Medulla oblongata (tissue), 1 donor: ENCODE results near the gene ANO9.

Experiments
- DNase-seq: peaks from one replicate; pipeline ENCODE4 v3.0.0-alpha.2; 2015; ENCODE audit errors: extremely low spot score

ANO9 gene

GRCh38 chr11:369336-370018 lies 72.3 kb downstream of the ANO9 start, which contains the start of gene B4GALNT4:
Gene B4GALNT4, plus strand, starts transcription at chr11:369499. Its CDS starts 305 bp downstream, at chr11:369804.
- DNase-seq: peak; percentile 69

GRCh38 chr11:368414-369335 lies 73.1 kb downstream of the ANO9 start:
- DNase-seq: no peak

DNA sequence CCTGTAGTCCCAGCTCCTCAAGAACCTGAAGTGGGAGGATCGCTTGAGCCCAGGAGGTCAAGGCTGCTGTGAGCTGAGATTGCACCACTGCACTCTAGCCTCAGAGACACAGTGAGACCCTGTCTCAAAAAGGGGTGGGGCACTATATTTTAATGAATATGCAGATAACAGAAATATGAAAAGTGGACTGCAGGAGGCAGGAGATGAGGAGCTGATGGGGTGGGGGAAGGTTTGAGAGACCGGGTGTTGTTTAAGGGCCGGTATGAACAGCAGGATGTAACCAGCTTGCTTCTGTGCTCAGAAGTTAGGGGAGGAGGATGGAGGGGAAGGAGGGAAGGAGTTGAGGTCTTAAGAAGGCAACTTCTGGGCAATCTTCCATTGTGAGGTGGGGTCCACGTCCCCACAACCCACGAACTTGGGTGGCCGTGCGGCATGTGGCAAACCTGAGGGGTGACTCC lies 73.8 kb downstream of the ANO9 start:
- DNase-seq: no peak
